Measurements from ENCODE around the gene CYP26C1.

GRCh38 chr10:93079663-93080349 lies 19.2 kb downstream of the CYP26C1 start:
- TF ChIP-seq ARNTL (CRISPR knock-in tag; IDR thresholded peaks at IDR 0.05) (no peak), ZBTB7A (CRISPR knock-in tag; IDR thresholded peaks at IDR 0.05) (no peak), ATF2 (CRISPR knock-in tag; IDR thresholded peaks at IDR 0.05) (no peak), RAD21 (CRISPR knock-in tag; IDR thresholded peaks at IDR 0.05) (no peak), HCFC1 (IDR thresholded peaks at IDR 0.05; ENCODE audit: low read depth, low read length) (no peak), CTCF (CRISPR knock-in tag; IDR thresholded peaks at IDR 0.05) (no peak), FOXP1 (IDR thresholded peaks at IDR 0.05) (no peak), FOXP1 (CRISPR knock-in tag; IDR thresholded peaks at IDR 0.05) (no peak), GATAD2A (CRISPR knock-in tag; IDR thresholded peaks at IDR 0.05) (no peak), SSRP1 (CRISPR knock-in tag; IDR thresholded peaks at IDR 0.05) (no peak), REST (IDR thresholded peaks at IDR 0.05; ENCODE audit: borderline replicate concordance in 1 of 2, low read depth in 1 of 2, low read length in 2 of 2) (no peak), NR1H2 (CRISPR knock-in tag; IDR thresholded peaks at IDR 0.05; ENCODE audit: borderline replicate concordance, low read depth) (no peak), SMAD3 (CRISPR knock-in tag; IDR thresholded peaks at IDR 0.05) (no peak)
- TF ChIP-seq, protein P1, sequence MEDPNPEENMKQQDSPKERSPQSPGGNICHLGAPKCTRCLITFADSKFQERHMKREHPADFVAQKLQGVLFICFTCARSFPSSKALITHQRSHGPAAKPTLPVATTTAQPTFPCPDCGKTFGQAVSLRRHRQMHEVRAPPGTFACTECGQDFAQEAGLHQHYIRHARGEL (CRISPR knock-in tag; IDR thresholded peaks at IDR 0.05), result no peak
- TF ChIP-seq, protein P2, sequence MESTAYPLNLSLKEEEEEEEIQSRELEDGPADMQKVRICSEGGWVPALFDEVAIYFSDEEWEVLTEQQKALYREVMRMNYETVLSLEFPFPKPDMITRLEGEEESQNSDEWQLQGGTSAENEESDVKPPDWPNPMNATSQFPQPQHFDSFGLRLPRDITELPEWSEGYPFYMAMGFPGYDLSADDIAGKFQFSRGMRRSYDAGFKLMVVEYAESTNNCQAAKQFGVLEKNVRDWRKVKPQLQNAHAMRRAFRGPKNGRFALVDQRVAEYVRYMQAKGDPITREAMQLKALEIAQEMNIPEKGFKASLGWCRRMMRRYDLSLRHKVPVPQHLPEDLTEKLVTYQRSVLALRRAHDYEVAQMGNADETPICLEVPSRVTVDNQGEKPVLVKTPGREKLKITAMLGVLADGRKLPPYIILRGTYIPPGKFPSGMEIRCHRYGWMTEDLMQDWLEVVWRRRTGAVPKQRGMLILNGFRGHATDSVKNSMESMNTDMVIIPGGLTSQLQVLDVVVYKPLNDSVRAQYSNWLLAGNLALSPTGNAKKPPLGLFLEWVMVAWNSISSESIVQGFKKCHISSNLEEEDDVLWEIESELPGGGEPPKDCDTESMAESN (CRISPR knock-in tag; conservative IDR thresholded peaks at IDR 0.05), result no peak
